ENCODE results near the gene COX4I2. TPM values are rescaled to one million over a fixed set of nuclear protein-coding genes. Genes with fewer than 3 reads are reported as not detected.
A peak's percentile ranks its signal among the peaks of the same experiment; 100 is the strongest.

The COX4I2 gene
- total RNA-seq, 1 experiment from 2014 or later = not detected

DNA sequence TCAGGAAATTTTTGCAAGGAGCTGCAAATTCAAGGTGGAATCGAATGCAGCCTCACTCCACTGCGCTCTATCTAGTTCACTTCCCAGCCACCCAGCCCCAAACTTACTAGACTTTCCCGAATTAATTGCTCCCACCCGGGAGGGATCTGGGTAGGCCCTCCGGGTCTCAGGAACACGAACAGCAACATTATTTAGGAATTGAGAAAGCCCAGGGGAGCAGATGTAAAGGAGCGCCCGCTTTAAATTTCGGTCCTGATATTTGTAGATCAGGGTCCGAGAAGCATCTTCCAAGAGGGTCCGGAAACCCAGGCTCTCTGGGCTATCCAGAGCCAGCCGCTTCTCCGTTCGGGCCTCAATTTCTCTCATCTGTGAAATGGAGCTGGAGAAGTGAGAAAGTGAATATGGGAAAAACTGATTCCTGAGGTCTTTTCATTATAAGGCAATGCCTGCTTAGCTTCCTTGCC, 33.1 kb upstream of the COX4I2 start:
- TF ChIP-seq EMX1 (CRISPR knock-in tag; IDR thresholded peaks at IDR 0.05) (0 out of 2 replicates have a peak, but pooled peaks have one; percentile 53), TP53 (CRISPR knock-in tag; IDR thresholded peaks at IDR 0.05) (no peak), ZNF396 (CRISPR knock-in tag; IDR thresholded peaks at IDR 0.05; ENCODE audit: borderline replicate concordance) (no peak), SMAD3 (CRISPR knock-in tag; IDR thresholded peaks at IDR 0.05; ENCODE audit: borderline replicate concordance) (no peak), GTF2I (CRISPR knock-in tag; conservative IDR thresholded peaks at IDR 0.05) (peak; percentile 91), SMAD4 (CRISPR knock-in tag; IDR thresholded peaks at IDR 0.05) (no peak), ZNF219 (CRISPR knock-in tag; IDR thresholded peaks at IDR 0.05; ENCODE audit: borderline replicate concordance) (no peak), ETV6 (CRISPR knock-in tag; IDR thresholded peaks at IDR 0.05) (no peak)
- TF ChIP-seq, protein P1, sequence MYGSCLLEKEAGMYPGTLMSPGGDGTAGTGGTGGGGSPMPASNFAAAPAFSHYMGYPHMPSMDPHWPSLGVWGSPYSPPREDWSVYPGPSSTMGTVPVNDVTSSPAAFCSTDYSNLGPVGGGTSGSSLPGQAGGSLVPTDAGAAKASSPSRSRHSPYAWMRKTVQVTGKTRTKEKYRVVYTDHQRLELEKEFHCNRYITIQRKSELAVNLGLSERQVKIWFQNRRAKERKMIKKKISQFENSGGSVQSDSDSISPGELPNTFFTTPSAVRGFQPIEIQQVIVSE (CRISPR knock-in tag; IDR thresholded peaks at IDR 0.05; ENCODE audit: borderline replicate concordance) = peak; percentile 63; the same call in 1 of the 2 replicates
- Mint-ChIP-seq H3K4me3 (peak overlapping the region; percentile 96), H3K36me3 (peaks cover 8% of the 10 kb centered on the region), H3K4me1 (peaks cover 42% of the 10 kb centered on the region), H3K27ac (peak overlapping the region; percentile 99), H3K9me3 (no peaks in the 10 kb centered on the region), H3K27me3 (ENCODE audit: low read depth) (peaks cover 2% of the 10 kb centered on the region; the same call in 1 of the 2 replicates)
- ChIA-PET POLR2A (interaction anchor here (0.6 to 6.4 kb wide), 15 partner anchors 8 to 115 kb away, joined by 3 to 73 read pairs (median 6); no protein-coding TSS in a partner anchor), CTCF (interaction anchor here (0.9 to 17.0 kb wide), 13 partner anchors 8 to 119 kb away, joined by 3 to 927 read pairs (median 5); no protein-coding TSS in a partner anchor)
- DNase-seq (ENCODE audit: low spot score) (no peak), ATAC-seq (no peak)

DNA sequence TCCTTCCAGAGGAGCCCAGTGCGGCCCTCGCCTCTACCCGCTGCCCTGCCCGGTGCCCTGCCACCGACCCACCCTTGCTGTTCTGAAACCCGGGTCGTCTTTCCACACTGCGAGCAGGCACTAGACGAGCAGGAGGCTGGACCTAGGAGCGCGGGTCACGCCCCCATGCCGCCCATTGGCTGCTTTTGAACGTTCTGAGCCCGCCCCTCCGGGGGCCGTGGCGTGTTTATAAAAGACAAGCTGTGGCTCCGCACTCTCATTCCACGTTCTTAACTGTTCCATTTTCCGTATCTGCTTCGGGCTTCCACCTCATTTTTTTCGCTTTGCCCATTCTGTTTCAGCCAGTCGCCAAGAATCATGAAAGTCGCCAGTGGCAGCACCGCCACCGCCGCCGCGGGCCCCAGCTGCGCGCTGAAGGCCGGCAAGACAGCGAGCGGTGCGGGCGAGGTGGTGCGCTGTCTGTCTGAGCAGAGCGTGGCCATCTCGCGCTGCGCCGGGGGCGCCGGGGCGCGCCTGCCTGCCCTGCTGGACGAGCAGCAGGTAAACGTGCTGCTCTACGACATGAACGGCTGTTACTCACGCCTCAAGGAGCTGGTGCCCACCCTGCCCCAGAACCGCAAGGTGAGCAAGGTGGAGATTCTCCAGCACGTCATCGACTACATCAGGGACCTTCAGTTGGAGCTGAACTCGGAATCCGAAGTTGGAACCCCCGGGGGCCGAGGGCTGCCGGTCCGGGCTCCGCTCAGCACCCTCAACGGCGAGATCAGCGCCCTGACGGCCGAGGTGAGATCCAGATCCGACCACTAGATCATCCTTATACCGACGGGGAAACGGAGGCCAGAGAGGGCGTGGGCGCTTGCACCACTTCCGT, 32.4 kb upstream of the COX4I2 start, which contains the start of gene ID1:
ID1 (plus strand) TSS at position 259 of the 871 bp plus-strand sequence; CDS start at position 358, 99 bp downstream.
- peak; percentile 95 for DNase-seq (ENCODE audit: low spot score)
- Mint-ChIP-seq H3K4me3 (peak within 1 kb of the TSS; percentile 96), H3K27me3 (ENCODE audit: low read depth) (peaks cover 2% of the 10 kb centered on the region; the same call in 1 of the 2 replicates), H3K36me3 (peaks cover 8% of the 10 kb centered on the region), H3K27ac (peak within 1 kb of the TSS; percentile 99), H3K4me1 (peaks cover 42% of the 10 kb centered on the region), H3K9me3 (no peaks in the 10 kb centered on the region)
- CTCF ChIA-PET = interaction anchor here (1.0 to 17.0 kb wide), 9 partner anchors 7 to 118 kb away, joined by 5 to 927 read pairs (median 13); no protein-coding TSS in a partner anchor
- ATAC-seq = peak; percentile 54
- POLR2A ChIA-PET = interaction anchor here (1.0 to 6.4 kb wide), 13 partner anchors 10 to 115 kb away, joined by 3 to 73 read pairs (median 6); no protein-coding TSS in a partner anchor
- TF ChIP-seq NFE2L1 (CRISPR knock-in tag; IDR thresholded peaks at IDR 0.05) = no peak
- TF ChIP-seq, protein P2, sequence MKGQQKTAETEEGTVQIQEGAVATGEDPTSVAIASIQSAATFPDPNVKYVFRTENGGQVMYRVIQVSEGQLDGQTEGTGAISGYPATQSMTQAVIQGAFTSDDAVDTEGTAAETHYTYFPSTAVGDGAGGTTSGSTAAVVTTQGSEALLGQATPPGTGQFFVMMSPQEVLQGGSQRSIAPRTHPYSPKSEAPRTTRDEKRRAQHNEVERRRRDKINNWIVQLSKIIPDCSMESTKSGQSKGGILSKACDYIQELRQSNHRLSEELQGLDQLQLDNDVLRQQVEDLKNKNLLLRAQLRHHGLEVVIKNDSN (CRISPR knock-in tag; IDR thresholded peaks at IDR 0.05) = no peak; the same call in 1 of the 2 replicates
- TF ChIP-seq PRRX2 (CRISPR knock-in tag; IDR thresholded peaks at IDR 0.05) = no peak
- peak; percentile 81 for TF ChIP-seq NFYB (CRISPR knock-in tag; conservative IDR thresholded peaks at IDR 0.05; ENCODE audit: low read depth)
- no peak for TF ChIP-seq FOXJ3 (CRISPR knock-in tag; IDR thresholded peaks at IDR 0.05; ENCODE audit: borderline replicate concordance)
- TF ChIP-seq, protein P3, sequence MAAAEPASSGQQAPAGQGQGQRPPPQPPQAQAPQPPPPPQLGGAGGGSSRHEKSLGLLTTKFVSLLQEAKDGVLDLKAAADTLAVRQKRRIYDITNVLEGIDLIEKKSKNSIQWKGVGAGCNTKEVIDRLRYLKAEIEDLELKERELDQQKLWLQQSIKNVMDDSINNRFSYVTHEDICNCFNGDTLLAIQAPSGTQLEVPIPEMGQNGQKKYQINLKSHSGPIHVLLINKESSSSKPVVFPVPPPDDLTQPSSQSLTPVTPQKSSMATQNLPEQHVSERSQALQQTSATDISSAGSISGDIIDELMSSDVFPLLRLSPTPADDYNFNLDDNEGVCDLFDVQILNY (CRISPR knock-in tag; IDR thresholded peaks at IDR 0.05) = peak; percentile 33; the same call in 1 of the 2 replicates
- TF ChIP-seq NR1H2 (CRISPR knock-in tag; IDR thresholded peaks at IDR 0.05) = no peak
- TF ChIP-seq TEAD1 (CRISPR knock-in tag; IDR thresholded peaks at IDR 0.05) = peak; percentile 60
- TF ChIP-seq, protein P4, sequence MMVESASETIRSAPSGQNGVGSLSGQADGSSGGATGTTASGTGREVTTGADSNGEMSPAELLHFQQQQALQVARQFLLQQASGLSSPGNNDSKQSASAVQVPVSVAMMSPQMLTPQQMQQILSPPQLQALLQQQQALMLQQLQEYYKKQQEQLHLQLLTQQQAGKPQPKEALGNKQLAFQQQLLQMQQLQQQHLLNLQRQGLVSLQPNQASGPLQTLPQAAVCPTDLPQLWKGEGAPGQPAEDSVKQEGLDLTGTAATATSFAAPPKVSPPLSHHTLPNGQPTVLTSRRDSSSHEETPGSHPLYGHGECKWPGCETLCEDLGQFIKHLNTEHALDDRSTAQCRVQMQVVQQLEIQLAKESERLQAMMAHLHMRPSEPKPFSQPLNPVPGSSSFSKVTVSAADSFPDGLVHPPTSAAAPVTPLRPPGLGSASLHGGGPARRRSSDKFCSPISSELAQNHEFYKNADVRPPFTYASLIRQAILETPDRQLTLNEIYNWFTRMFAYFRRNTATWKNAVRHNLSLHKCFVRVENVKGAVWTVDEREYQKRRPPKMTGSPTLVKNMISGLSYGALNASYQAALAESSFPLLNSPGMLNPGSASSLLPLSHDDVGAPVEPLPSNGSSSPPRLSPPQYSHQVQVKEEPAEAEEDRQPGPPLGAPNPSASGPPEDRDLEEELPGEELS (CRISPR knock-in tag; IDR thresholded peaks at IDR 0.05) = peak; percentile 54; the same call in 1 of the 2 replicates
- no peak; the same call in 1 of the 2 replicates for TF ChIP-seq JUN (CRISPR knock-in tag; IDR thresholded peaks at IDR 0.05)
- TF ChIP-seq, protein P5, sequence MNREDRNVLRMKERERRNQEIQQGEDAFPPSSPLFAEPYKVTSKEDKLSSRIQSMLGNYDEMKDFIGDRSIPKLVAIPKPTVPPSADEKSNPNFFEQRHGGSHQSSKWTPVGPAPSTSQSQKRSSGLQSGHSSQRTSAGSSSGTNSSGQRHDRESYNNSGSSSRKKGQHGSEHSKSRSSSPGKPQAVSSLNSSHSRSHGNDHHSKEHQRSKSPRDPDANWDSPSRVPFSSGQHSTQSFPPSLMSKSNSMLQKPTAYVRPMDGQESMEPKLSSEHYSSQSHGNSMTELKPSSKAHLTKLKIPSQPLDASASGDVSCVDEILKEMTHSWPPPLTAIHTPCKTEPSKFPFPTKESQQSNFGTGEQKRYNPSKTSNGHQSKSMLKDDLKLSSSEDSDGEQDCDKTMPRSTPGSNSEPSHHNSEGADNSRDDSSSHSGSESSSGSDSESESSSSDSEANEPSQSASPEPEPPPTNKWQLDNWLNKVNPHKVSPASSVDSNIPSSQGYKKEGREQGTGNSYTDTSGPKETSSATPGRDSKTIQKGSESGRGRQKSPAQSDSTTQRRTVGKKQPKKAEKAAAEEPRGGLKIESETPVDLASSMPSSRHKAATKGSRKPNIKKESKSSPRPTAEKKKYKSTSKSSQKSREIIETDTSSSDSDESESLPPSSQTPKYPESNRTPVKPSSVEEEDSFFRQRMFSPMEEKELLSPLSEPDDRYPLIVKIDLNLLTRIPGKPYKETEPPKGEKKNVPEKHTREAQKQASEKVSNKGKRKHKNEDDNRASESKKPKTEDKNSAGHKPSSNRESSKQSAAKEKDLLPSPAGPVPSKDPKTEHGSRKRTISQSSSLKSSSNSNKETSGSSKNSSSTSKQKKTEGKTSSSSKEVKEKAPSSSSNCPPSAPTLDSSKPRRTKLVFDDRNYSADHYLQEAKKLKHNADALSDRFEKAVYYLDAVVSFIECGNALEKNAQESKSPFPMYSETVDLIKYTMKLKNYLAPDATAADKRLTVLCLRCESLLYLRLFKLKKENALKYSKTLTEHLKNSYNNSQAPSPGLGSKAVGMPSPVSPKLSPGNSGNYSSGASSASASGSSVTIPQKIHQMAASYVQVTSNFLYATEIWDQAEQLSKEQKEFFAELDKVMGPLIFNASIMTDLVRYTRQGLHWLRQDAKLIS (CRISPR knock-in tag; IDR thresholded peaks at IDR 0.05; ENCODE audit: borderline replicate concordance) = peak; percentile 90; the same call in 1 of the 2 replicates
- TF ChIP-seq, protein P6, sequence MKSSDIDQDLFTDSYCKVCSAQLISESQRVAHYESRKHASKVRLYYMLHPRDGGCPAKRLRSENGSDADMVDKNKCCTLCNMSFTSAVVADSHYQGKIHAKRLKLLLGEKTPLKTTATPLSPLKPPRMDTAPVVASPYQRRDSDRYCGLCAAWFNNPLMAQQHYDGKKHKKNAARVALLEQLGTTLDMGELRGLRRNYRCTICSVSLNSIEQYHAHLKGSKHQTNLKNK (CRISPR knock-in tag; IDR thresholded peaks at IDR 0.05) = peak; percentile 66; the same call in 1 of the 2 replicates
- peak; percentile 4; the same call in 1 of the 2 replicates for TF ChIP-seq ZNF121 (CRISPR knock-in tag; IDR thresholded peaks at IDR 0.05)
- no peak for TF ChIP-seq NR2C2 (CRISPR knock-in tag; IDR thresholded peaks at IDR 0.05)
- TF ChIP-seq SMAD3 (CRISPR knock-in tag; IDR thresholded peaks at IDR 0.05; ENCODE audit: borderline replicate concordance) = no peak
